ENCODE results near the gene METTL21A.
"Not testable (repeated sequence)": the region's sequence is repeated elsewhere in the genome, so short reads cannot be mapped to it uniquely, and the experiment has no call there.

METTL21A gene

DNA sequence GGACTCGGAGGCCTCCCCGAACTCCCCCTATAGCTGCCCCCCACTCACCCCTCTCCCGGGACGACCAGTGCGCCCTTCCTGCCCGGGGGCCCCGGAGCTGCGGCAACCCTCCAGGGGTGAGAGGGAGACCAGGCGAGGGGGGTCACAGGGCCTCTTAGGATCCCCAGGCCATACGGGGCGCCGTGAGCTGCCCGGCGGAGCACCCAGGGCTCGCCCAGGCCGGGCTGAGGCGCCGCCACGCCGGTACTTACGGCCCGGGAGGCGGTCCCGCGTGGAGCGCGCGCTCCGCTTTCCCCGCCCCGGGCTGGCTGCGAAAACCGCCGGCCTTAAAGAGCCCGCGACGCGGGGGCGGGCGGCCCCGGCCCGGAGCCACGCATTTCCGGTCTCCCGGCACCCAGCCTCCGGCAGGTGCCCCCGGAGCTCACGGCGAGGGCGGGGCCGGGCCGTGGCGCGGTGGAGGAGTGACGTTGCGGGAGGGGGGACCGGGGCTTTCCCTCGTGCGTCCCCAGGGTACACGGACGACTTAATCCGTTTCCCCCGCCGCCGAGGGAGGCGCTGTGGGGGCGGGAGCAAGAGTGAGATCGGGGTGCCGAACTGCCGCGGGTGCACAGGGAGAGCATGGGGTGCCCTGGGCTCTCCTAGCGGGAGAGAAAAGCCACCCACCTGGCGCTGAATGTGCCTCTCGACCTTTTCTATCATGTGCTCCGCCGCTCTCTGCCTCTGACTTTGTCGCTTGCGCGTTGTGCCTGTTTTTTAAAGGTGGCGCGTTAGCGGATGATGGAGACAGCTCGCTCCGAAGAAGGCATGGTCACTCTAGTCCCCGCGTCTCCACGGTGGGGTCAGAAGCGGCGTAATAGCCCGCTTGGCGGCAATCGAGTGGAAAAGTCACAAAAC, at the start of gene METTL21A:
METTL21A (minus strand) TSS at position 381 of the 894 bp plus-strand sequence. CDS start 1,019 bp downstream, outside the sequence.
- peak; percentile 66 for DNase-seq

- no peak for DNase-seq
These were observed 49.6 kb upstream of the METTL21A start for GRCh38 chr2:207674826-207675225.

- no peak for DNase-seq
These were observed 49.1 kb upstream of the METTL21A start for GRCh38 chr2:207674266-207674774.

DNA sequence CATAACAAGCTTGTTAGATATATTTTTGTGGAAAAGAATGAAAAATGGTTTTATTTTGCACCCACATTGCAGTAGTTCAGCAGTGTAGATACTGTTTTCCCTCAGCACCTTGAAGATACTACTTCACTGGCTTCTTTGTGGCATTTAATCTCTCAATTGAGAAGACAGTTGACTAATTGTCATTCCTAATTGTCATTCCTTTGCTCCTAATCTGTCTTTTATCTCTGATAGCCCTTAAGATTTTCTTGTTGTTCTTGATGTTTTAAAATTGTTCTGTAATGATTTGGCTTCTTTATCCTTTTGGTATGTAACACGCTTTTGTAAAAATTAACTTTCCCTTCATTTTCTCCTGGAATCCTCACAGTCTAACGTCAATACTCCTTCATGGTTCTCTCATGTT, 48.2 kb upstream of the METTL21A start:
- no peak for DNase-seq

- no peak for DNase-seq
These were observed 45.7 kb upstream of the METTL21A start for GRCh38 chr2:207670887-207671286.

DNA sequence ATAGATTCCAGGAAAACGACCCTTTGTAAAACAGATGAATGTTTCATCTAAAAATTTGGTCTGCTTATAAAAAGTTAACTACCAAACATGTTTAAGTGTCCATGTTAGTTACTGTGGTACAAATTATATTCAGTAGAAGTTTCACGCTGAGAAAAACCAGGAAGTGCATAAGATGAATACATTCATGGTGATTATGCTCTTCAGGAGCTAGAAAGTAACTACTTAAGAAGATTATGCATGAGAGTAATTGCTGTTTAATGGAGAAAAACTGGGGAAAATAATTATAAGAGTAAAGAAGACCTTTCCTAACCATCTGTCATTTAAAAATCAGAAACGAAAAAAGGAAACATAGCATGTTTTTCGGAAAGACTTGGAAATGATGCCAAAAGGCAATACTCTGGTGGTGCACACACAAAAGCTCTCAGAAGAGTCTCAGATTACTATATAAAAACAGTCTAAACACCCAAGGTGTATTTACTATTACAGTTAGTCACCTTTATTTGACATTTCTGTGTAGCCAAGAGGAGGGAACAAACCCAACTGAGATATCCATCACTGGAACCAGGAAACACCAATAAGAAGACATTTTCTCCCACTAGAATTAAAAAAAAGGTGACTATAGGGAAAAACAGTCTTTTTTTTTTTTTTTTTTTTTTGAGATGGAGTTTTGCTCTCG, 38.8 kb upstream of the METTL21A start:
- peak; percentile 44 for DNase-seq

DNA sequence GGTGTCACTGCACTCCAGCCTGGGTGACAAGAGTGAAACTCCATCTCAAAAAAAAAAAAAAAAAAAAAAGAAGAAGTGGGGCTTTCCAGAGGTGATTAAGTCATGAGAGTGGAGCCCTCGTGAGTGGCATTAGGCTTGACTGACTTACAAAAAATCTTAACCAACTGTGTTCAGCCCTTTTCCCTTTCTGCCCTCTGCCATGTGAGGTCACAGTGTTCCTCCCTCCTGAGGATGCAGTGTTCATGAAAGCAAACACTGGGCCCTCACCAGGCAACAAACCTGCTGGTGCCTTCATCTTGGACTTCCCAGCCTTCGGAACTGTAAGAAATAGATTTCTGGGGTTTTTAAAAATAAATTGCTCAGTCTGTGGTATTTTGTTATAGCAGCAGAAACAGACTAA, 37.0 kb upstream of the METTL21A start:
- DNase-seq, result no peak

GRCh38 chr2:207660994-207661393, 35.8 kb upstream of the METTL21A start:
- no peak for DNase-seq

DNA sequence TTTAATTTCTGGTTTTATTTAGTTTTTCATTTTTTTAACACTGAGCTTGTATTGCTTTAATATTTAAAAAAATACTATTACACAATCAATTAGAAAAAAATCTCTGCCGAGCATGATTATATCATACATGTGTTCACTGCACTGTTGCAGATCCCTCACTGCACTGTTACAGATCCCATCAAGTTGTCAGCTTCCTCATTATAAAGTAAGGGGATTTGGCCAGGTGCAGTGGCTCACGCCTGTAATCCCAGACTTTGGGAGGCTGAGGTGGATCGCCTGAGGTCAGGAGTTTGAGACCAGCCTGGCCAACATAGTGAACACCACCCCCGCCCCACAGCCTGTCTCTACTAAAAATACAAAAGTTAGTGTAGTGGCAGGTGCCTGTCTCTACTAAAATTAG, 33.0 kb upstream of the METTL21A start:
- no peak for DNase-seq

GRCh38 chr2:207655000-207655399, 29.8 kb upstream of the METTL21A start:
- no peak for DNase-seq

DNA sequence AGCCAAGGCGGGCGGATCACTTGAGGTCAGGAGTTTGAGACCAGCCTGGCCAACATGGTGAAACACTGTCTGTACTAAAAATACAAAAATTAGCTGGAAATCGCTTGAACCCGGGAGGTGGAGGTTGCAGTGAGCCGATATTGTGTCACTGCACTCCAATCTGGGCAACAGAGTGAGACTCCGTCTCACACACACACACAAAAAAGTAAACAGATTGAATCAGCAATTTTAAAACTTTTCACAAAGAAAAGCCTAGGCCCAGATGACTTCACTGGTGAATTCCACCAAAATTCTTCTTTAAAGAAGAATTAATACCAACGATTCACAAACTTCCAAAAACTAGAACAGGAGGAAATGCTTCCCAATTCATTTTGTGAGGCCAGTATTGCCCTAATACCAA, 21.4 kb upstream of the METTL21A start:
- DNase-seq, result not testable (repeated sequence)

DNA sequence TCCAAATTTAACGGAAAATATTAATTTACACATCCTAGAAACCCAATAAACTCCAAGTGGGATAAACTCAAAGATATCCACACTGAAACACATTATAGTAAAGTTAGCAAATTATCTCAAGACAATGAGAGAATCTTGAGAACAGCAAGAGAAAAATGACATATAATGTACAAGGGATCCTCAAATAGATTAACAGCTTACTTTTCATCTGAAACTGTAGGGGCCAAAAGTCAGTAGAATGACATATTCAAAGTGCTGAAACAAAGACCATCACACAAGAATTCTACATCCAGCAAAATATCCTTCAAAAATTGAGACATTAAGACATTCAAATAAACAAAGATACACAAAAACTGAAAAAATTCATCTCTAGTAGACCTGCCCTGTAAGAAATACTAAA, 18.7 kb upstream of the METTL21A start:
- no peak for DNase-seq

DNA sequence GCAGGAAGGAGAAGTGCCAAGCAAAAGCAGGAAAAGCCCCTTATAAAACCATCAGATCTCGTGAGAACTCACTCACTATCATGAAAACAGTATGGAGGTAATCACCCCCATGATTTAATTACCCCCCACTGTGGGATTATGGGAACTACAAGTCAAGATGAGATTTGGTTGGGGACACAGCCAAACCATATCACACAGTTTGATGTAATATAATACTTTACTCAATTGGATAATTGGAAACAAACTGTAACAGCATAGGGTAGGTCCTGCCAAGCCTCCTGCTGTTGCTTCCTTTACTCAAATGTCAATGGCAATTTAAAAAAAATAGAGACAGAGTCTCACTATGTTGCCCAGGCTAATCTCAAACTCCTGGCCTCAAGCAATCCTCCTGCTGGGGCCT, 15.5 kb upstream of the METTL21A start:
- no peak for DNase-seq

GRCh38 chr2:207640160-207640559, 15.0 kb upstream of the METTL21A start:
- DNase-seq, result no peak

DNA sequence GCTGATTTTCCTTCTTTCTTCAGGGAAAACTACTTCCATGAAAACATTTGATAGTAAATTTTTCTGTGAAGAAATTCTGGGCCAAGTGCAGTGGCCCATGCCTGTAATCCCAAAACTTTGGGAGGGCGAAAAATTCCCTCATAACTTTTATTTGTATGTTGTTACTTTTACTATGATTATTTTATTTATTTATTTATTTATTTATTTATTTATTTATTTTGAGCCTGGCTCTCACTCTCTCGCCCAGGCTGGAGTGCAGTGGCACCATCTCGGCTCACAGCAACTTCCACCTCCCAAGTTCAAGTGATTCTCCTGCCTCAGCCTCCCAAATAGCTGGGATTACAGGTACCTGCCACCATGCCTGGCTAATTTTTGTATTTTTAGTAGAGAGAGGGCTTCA, 14.1 kb upstream of the METTL21A start:
- DNase-seq, result not testable (repeated sequence)

DNA sequence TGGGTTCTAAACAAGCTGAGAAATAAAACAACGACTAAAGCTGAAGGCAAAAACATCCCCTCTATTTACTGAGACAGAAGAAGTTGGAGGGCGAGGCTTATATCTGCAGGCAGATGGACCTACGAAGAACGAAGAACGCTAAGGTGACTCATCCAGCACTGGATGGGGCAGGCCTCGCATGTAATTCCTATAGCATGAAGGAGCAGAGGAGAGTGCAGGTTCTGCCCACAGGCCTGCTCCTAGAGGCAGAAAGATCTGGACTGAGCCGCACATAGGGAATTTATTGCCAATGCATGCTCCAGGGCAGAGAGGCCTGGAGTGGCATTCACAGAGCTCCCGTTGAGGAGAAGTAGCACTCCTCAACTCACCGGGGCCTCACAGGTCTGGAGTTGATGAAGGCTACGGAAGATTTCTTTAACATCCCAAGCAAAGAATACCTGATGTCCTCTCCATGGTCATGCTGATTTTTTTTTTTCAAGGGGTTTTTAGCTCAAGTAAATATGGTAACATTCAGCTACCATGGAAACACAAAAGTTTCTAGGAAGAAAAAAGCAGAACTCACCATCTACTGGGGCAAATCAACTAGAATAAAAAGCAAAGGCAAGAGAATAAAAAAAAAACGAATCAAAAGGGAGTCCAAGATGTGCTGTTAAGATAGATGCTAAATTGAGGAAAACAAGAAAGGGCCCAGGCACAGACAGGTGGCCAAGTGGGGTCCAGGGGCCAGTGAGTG, 10.4 kb upstream of the METTL21A start:
- DNase-seq, result no peak

DNA sequence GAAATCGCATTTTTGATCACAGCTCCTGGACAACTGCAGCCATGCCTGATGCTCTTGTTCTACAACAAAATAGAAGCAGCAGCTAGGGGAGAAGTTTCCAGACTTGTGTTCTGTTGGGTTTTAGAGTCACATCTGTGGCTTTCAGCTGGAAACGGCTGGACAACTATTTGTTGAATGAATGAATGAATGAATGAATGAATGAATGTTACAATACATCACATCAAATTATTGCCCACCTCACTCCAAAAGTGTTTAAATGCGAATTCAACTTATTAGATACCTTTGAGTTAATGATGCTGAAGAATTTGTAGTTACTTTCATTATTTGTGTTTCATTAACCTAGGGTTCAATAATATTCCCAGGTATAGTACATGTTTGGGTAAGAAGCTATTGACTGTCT, 8.5 kb upstream of the METTL21A start:
- DNase-seq, result no peak

DNA sequence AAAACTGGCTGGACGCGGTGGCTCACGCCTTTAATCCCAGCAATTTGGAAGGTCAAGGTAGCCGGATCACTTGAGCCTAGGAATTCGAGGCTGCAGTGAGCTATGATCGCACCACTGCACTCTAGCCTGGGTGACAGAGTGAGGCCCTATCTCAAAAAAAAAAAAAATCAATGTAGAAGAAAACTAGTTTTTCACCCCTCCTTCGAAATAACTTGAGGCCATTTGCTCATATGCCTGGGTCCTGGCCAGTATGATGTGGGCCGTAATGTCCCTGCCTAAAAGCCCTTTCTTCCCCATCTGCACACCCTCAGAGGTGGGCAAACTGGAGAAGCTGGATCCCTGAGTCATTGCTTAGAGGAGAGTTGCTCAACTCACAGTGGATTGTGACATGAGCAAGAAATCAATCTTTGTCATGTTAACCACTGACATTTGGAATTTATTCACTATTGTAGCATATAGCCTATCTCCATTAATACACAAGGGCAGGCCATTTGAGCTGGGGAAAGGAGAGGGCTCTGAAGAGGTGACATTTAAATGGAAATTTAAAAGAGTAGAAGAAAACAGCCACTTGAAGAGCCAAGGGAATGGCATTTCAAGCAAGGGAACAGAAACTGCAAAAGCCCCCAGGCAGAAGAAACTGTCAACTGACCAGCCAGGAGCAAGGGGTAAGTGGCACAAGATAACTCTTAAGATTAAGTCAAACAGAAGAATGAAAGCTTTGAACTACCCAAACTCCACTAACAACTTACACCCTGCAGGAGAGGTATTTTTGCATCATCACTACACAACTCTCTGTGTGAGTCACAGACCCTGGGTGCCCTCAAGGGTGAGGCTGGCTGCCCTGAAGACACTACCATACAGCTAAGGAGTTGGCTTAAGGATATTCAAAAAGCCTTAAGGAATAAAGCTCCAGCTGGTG, 7.6 kb upstream of the METTL21A start:
- DNase-seq, result no peak

GRCh38 chr2:207630491-207630890, 5.3 kb upstream of the METTL21A start:
- DNase-seq, result no peak

GRCh38 chr2:207629553-207629952, 4.4 kb upstream of the METTL21A start:
- no peak for DNase-seq

GRCh38 chr2:207624185-207625013, 795 bp downstream of the METTL21A start:
- no peak for DNase-seq

Measured in NCI-H2081 treated with DMSO at 0.1 percent for 48 hours (cell line).